Left ventricle myocardium inferior (tissue), 1 donor: Measurements from ENCODE around the gene REEP1. TPM values are rescaled to one million over a fixed set of nuclear protein-coding genes. Genes with fewer than 3 reads are reported as not detected.
A peak's percentile ranks its signal among the peaks of the same experiment; 100 is the strongest.

Source experiments
- DNase-seq: peaks from one replicate; pipeline ENCODE4 v3.0.0-alpha.2; 2020
- H3K27ac ChIP-seq: fragments of 200-600 bp; replicated peaks from 2 replicates; pipeline ENCODE4 v1.8.0; 2021
- H3K27me3 ChIP-seq: fragments of 200-600 bp; 2 replicates; pipeline ENCODE4 v1.8.0; 2021; ENCODE audit warnings: low read depth
- H3K36me3 ChIP-seq: fragments of 200-600 bp; 2 replicates; pipeline ENCODE4 v1.8.0; 2021
- H3K4me1 ChIP-seq: fragments of 200-600 bp; 2 replicates; pipeline ENCODE4 v1.8.0; 2021
- H3K4me3 ChIP-seq: fragments of 200-600 bp; 2 replicates; pipeline ENCODE4 v1.8.0; 2021; ENCODE audit warnings: mild to moderate bottlenecking, moderate library complexity
- H3K9me3 ChIP-seq: fragments of 200-600 bp; replicated peaks from 2 replicates; pipeline ENCODE4 v1.8.0; 2021
- CTCF ChIP-seq: fragments of 200-600 bp; IDR thresholded peaks from 2 replicates; pipeline ENCODE4 v1.8.0; 2021; ENCODE audit warnings: antibody characterized with exemption, mild to moderate bottlenecking, borderline replicate concordance
- intact Hi-C: fragments of 100-400 bp; cut with micrococcal nuclease; formaldehyde crosslinking; loops from one replicate; pipeline ENCODE4 v1.11.0; 2022
- total RNA-seq: library from RNA; stranded (reverse); fragmentation: NEBNext Ultra II Directional; extraction: Animal tissue kit (Norgen Biotek cat#: 25700); gene quantifications from one replicate; pipeline ENCODE4 v1.2.1, GENCODE V29; 2021
- donor health status: DM: no; HTN: yes; CAD: no; lungs with severe emphysema.

REEP1 gene
- total RNA-seq, 1 donor from 2014 or later = 30.2 TPM

- no peaks in the 10 kb centered on the region for H3K9me3 ChIP-seq
- peaks cover 22% of the 10 kb centered on the region for H3K4me1 ChIP-seq
- H3K27ac ChIP-seq = no peak overlapping the region
- DNase-seq = no peak
- no peaks in the 10 kb centered on the region for H3K36me3 ChIP-seq
- no peak for TF ChIP-seq CTCF
- intact Hi-C loops = no loop called here
- H3K27me3 ChIP-seq = no peaks in the 10 kb centered on the region
- H3K4me3 ChIP-seq = no peak overlapping the region
Observed at GRCh38 chr2:86239326-86239725, 98.1 kb downstream of the REEP1 start.

GRCh38 chr2:86238354-86238753 is 99.1 kb downstream of the REEP1 start:
- Histone ChIP-seq H3K36me3 (no peaks in the 10 kb centered on the region), H3K4me3 (no peak overlapping the region), H3K27me3 (no peaks in the 10 kb centered on the region), H3K27ac (no peak overlapping the region), H3K9me3 (no peaks in the 10 kb centered on the region), H3K4me1 (peaks cover 18% of the 10 kb centered on the region)
- TF ChIP-seq CTCF = no peak
- DNase-seq = no peak
- intact Hi-C loops = no loop called here

GRCh38 chr2:86237172-86237571 is 100.3 kb downstream of the REEP1 start:
- no peaks in the 10 kb centered on the region for H3K36me3 ChIP-seq
- intact Hi-C loops = no loop called here
- H3K27ac ChIP-seq = no peak overlapping the region
- no peak overlapping the region for H3K4me3 ChIP-seq
- peaks cover 18% of the 10 kb centered on the region for H3K4me1 ChIP-seq
- H3K27me3 ChIP-seq = no peaks in the 10 kb centered on the region
- no peak for DNase-seq
- no peaks in the 10 kb centered on the region for H3K9me3 ChIP-seq
- TF ChIP-seq CTCF = no peak

GRCh38 chr2:86235196-86235980 is 102.0 kb downstream of the REEP1 start:
- Histone ChIP-seq H3K4me1 (peaks cover 18% of the 10 kb centered on the region), H3K36me3 (no peaks in the 10 kb centered on the region), H3K27me3 (no peaks in the 10 kb centered on the region), H3K4me3 (no peak overlapping the region), H3K27ac (peak overlapping the region; percentile 79), H3K9me3 (no peaks in the 10 kb centered on the region)
- intact Hi-C loops = no loop called here
- DNase-seq = no peak
- no peak for TF ChIP-seq CTCF

GRCh38 chr2:86234563-86235131 is 102.8 kb downstream of the REEP1 start:
- no peaks in the 10 kb centered on the region for H3K9me3 ChIP-seq
- TF ChIP-seq CTCF = no peak
- intact Hi-C loops = no loop called here
- DNase-seq = no peak
- no peaks in the 10 kb centered on the region for H3K36me3 ChIP-seq
- peak overlapping the region; percentile 79 for H3K27ac ChIP-seq
- H3K27me3 ChIP-seq = no peaks in the 10 kb centered on the region
- no peak overlapping the region for H3K4me3 ChIP-seq
- H3K4me1 ChIP-seq = peaks cover 18% of the 10 kb centered on the region
